HG03565 (cell line): ENCODE measurements around the gene NRP1.

ENCODE experiments used
- ATAC-seq: cut with Tn5 transposase; IDR thresholded peaks from one replicate; pipeline ENCODE4 v1.9.1; 2021; ENCODE audit warnings: mild to moderate bottlenecking, moderate library complexity; ENCODE audit not compliant: unreplicated experiment

The NRP1 gene

GRCh38 chr10:33350041-33350440 lies 15.6 kb upstream of the NRP1 start:
- no peak for ATAC-seq

- ATAC-seq, result no peak
These were observed 14.8 kb upstream of the NRP1 start for GRCh38 chr10:33349268-33349667.

- ATAC-seq, result no peak
These were observed 12.7 kb upstream of the NRP1 start for GRCh38 chr10:33347211-33347610.

- ATAC-seq, result no peak
These were observed 10.8 kb upstream of the NRP1 start for GRCh38 chr10:33345236-33345635.

- ATAC-seq, result no peak
These were observed 10.2 kb upstream of the NRP1 start for GRCh38 chr10:33344676-33345075.

- no peak for ATAC-seq
These were observed 7.2 kb upstream of the NRP1 start for GRCh38 chr10:33341637-33342036.

GRCh38 chr10:33337326-33337957 lies 3.0 kb upstream of the NRP1 start:
- ATAC-seq, result no peak

GRCh38 chr10:33336582-33337325 lies 2.3 kb upstream of the NRP1 start:
- no peak for ATAC-seq

GRCh38 chr10:33335801-33336581 lies 1.5 kb upstream of the NRP1 start:
- ATAC-seq, result no peak

- no peak for ATAC-seq
These were observed 1.0 kb upstream of the NRP1 start for GRCh38 chr10:33335551-33335800.

GRCh38 chr10:33334805-33335550 lies 511 bp upstream of the NRP1 start:
- no peak for ATAC-seq

- no peak for ATAC-seq
These were observed 986 bp downstream of the NRP1 start for GRCh38 chr10:33333260-33334101.

- ATAC-seq, result no peak
These were observed 2.0 kb downstream of the NRP1 start for GRCh38 chr10:33332183-33333065.

GRCh38 chr10:33331379-33331694 lies 3.1 kb downstream of the NRP1 start:
- ATAC-seq, result no peak

GRCh38 chr10:33330543-33331378 lies 3.7 kb downstream of the NRP1 start:
- no peak for ATAC-seq

- no peak for ATAC-seq
These were observed 5.3 kb downstream of the NRP1 start for GRCh38 chr10:33329178-33329577.

- ATAC-seq, result no peak
These were observed 6.2 kb downstream of the NRP1 start for GRCh38 chr10:33328253-33328652.

- no peak for ATAC-seq
These were observed 6.7 kb downstream of the NRP1 start for GRCh38 chr10:33327751-33328150.

GRCh38 chr10:33326933-33327332 lies 7.5 kb downstream of the NRP1 start:
- ATAC-seq, result no peak
